ENCODE data around the gene LRCH1. TPM values are rescaled to one million over a fixed set of nuclear protein-coding genes. Genes with fewer than 3 reads are reported as not detected.
A peak's percentile ranks its signal among the peaks of the same experiment; 100 is the strongest.

LRCH1 gene
- total RNA-seq, 1 donor from 2014 or later = 2.9 TPM

- Histone ChIP-seq H3K4me3 (no peak overlapping the region), H3K4me2 (no peak overlapping the region), H3K27me3 (no peaks in the 10 kb centered on the region), H3K9ac (no peak overlapping the region), H2AFZ (replicated peaks) (no peak overlapping the region), H3K9me3 (ENCODE audit: low read depth) (no peaks in the 10 kb centered on the region), H3K79me2 (ENCODE audit: low read depth) (no peaks in the 10 kb centered on the region), H3K4me1 (peaks cover 30% of the 10 kb centered on the region), H4K20me1 (ENCODE audit: low read depth) (no peaks in the 10 kb centered on the region), H3F3A (ENCODE audit: low read depth) (peaks cover 9% of the 10 kb centered on the region), H3K36me3 (no peaks in the 10 kb centered on the region), H3K27ac (no peak overlapping the region)
- TF ChIP-seq CTCF (IDR thresholded peaks at IDR 0.05) (no peak), EZH2phosphoT487 (IDR thresholded peaks at IDR 0.05) (no peak), EZH2 (IDR thresholded peaks at IDR 0.05) (no peak)
- DNase-seq (ENCODE audit: low spot score) = no peak
- Mint-ChIP-seq H3K36me3 (peaks cover 8% of the 10 kb centered on the region), H3K4me1 (peaks cover 4% of the 10 kb centered on the region), H3K27ac (no peak overlapping the region), H3K27me3 (ENCODE audit: insufficient read depth, low read depth) (no peaks in the 10 kb centered on the region), H3K9me3 (no peaks in the 10 kb centered on the region), H3K4me3 (no peak overlapping the region)
These were observed 123.4 kb downstream of the LRCH1 start for GRCh38 chr13:46676378-46676725.

GRCh38 chr13:46679369-46680120, 126.6 kb downstream of the LRCH1 start:
- H3K36me3 ChIP-seq = no peaks in the 10 kb centered on the region
- Mint-ChIP-seq H3K4me3 (no peak overlapping the region), H3K27me3 (ENCODE audit: insufficient read depth, low read depth) (no peaks in the 10 kb centered on the region), H3K4me1 (peaks cover 16% of the 10 kb centered on the region), H3K36me3 (peaks cover 4% of the 10 kb centered on the region), H3K9me3 (no peaks in the 10 kb centered on the region), H3K27ac (no peak overlapping the region)
- peak overlapping the region; percentile 47 for H3K27ac ChIP-seq
- H3K4me3 ChIP-seq = no peak overlapping the region
- no peaks in the 10 kb centered on the region for H3K9me3 ChIP-seq (ENCODE audit: low read depth)
- H3K79me2 ChIP-seq (ENCODE audit: low read depth) = no peaks in the 10 kb centered on the region
- peak overlapping the region; percentile 51 for H3K4me2 ChIP-seq
- no peaks in the 10 kb centered on the region for H4K20me1 ChIP-seq (ENCODE audit: low read depth)
- H3K27me3 ChIP-seq = no peaks in the 10 kb centered on the region
- no peak overlapping the region for H3K9ac ChIP-seq
- peaks cover 16% of the 10 kb centered on the region for H3F3A ChIP-seq (ENCODE audit: low read depth)
- no peak overlapping the region for H2AFZ ChIP-seq (replicated peaks)
- TF ChIP-seq CTCF (IDR thresholded peaks at IDR 0.05) = no peak
- TF ChIP-seq EZH2 (IDR thresholded peaks at IDR 0.05) = no peak
- no peak for TF ChIP-seq EZH2phosphoT487 (IDR thresholded peaks at IDR 0.05)
- H3K4me1 ChIP-seq = peaks cover 59% of the 10 kb centered on the region
- peak; percentile 39 for DNase-seq (ENCODE audit: low spot score)

DNA sequence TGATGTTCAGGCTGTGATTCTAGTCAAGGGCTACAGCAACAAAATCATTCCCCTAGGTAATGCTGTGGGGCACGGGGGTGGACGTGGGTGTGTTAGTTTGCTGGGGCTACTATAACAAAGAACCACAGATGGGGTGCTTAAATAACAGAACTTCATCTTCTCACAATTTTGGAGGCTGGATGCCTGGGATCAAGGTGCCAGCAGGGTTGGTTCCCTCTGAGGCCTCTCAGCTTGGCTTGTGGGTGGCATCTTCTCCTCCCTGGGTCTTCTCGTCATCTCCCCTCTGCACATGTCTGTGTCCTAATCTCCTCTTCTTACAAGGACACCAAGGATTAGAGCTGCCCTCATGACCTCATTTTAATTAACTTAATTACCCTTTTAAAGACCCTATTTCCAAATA, 129.0 kb downstream of the LRCH1 start:
- Histone ChIP-seq H3K9ac (no peak overlapping the region), H3K79me2 (ENCODE audit: low read depth) (no peaks in the 10 kb centered on the region), H3K9me3 (ENCODE audit: low read depth) (no peaks in the 10 kb centered on the region), H3K4me3 (no peak overlapping the region), H4K20me1 (ENCODE audit: low read depth) (no peaks in the 10 kb centered on the region), H3K4me1 (peaks cover 80% of the 10 kb centered on the region), H3F3A (ENCODE audit: low read depth) (peaks cover 24% of the 10 kb centered on the region), H2AFZ (replicated peaks) (no peak overlapping the region), H3K27me3 (no peaks in the 10 kb centered on the region), H3K36me3 (no peaks in the 10 kb centered on the region), H3K27ac (no peak overlapping the region), H3K4me2 (no peak overlapping the region)
- no peaks in the 10 kb centered on the region for H3K27me3 Mint-ChIP-seq (ENCODE audit: insufficient read depth, low read depth)
- DNase-seq (ENCODE audit: low spot score) = no peak
- no peak for TF ChIP-seq CTCF (IDR thresholded peaks at IDR 0.05)
- H3K4me1 Mint-ChIP-seq = peaks cover 36% of the 10 kb centered on the region
- H3K9me3 Mint-ChIP-seq = no peaks in the 10 kb centered on the region
- H3K27ac Mint-ChIP-seq = no peak overlapping the region
- no peak overlapping the region for H3K4me3 Mint-ChIP-seq
- H3K36me3 Mint-ChIP-seq = peaks cover 2% of the 10 kb centered on the region
